Measurements from ENCODE around the gene TMCC3.

DNA sequence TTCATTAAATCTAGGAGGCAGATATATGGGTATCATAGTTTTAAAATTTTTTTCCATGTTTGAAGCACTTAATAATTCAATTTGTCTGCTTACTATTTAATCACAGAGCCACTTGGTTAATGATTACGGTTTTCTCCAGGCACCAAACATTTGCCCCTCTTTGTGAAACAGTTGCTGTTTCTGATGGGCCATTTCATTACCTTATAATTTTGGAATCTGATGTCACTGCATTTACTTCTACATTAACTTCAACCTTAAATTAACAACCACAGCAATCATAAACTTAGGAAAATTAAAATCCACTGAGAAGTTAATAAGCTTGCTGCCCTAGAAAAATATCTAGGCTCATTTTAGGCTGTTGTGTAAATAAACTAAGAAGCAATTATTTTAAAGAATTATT, 17.0 kb downstream of the TMCC3 start:
- TF ChIP-seq, protein P1, sequence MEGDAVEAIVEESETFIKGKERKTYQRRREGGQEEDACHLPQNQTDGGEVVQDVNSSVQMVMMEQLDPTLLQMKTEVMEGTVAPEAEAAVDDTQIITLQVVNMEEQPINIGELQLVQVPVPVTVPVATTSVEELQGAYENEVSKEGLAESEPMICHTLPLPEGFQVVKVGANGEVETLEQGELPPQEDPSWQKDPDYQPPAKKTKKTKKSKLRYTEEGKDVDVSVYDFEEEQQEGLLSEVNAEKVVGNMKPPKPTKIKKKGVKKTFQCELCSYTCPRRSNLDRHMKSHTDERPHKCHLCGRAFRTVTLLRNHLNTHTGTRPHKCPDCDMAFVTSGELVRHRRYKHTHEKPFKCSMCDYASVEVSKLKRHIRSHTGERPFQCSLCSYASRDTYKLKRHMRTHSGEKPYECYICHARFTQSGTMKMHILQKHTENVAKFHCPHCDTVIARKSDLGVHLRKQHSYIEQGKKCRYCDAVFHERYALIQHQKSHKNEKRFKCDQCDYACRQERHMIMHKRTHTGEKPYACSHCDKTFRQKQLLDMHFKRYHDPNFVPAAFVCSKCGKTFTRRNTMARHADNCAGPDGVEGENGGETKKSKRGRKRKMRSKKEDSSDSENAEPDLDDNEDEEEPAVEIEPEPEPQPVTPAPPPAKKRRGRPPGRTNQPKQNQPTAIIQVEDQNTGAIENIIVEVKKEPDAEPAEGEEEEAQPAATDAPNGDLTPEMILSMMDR (IDR thresholded peaks at IDR 0.05) = no peak
- TF ChIP-seq ZFX (IDR thresholded peaks at IDR 0.05; ENCODE audit: borderline replicate concordance) = no peak

Measured in 22Rv1 (cell line).